Measurements from ENCODE around the gene CLDN2. TPM values are rescaled to one million over a fixed set of nuclear protein-coding genes. Genes with fewer than 3 reads are reported as not detected.

The CLDN2 gene
- total and polyA plus RNA-seq, 10 of the 15 experiments (the other 5 are each of a cell fraction or from before 2014, with no cell fraction given) = 0.06 TPM; not detected in 9

- no peaks in the 10 kb centered on the region for H3K4me1 ChIP-seq (ENCODE audit: control insufficient read depth, insufficient read depth, low read length)
- TF ChIP-seq, protein P1, sequence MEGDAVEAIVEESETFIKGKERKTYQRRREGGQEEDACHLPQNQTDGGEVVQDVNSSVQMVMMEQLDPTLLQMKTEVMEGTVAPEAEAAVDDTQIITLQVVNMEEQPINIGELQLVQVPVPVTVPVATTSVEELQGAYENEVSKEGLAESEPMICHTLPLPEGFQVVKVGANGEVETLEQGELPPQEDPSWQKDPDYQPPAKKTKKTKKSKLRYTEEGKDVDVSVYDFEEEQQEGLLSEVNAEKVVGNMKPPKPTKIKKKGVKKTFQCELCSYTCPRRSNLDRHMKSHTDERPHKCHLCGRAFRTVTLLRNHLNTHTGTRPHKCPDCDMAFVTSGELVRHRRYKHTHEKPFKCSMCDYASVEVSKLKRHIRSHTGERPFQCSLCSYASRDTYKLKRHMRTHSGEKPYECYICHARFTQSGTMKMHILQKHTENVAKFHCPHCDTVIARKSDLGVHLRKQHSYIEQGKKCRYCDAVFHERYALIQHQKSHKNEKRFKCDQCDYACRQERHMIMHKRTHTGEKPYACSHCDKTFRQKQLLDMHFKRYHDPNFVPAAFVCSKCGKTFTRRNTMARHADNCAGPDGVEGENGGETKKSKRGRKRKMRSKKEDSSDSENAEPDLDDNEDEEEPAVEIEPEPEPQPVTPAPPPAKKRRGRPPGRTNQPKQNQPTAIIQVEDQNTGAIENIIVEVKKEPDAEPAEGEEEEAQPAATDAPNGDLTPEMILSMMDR (IDR thresholded peaks at IDR 0.05 in 2 of 3, conservative IDR thresholded peaks at IDR 0.05 in 1 of 3; ENCODE audit: control insufficient read depth in 2 of 3, extremely low read depth in 1 of 3, insufficient read depth in 1 of 3, low read depth in 3 of 3, low read length in 3 of 3) = peak; percentile 38 to 53 (median 49); a peak in 5 of 6 replicates
- TF ChIP-seq SIN3A (IDR thresholded peaks at IDR 0.05; ENCODE audit: low read depth, low read length) = no peak
- TF ChIP-seq RAD21 (IDR thresholded peaks at IDR 0.05; ENCODE audit: insufficient read depth, low read depth, low read length) = peak; percentile 35; the same call in 1 of the 2 replicates
- peak; percentile 31; the same call in 1 of the 2 replicates for TF ChIP-seq SMC3 (IDR thresholded peaks at IDR 0.05; ENCODE audit: borderline replicate concordance, low read length)
- TF ChIP-seq NRF1 (conservative IDR thresholded peaks at IDR 0.05; ENCODE audit: low read depth, low read length) = no peak
- ATAC-seq (peak; percentile 62), FAIRE-seq (peak; percentile 77), DNase-seq (ENCODE audit: low read depth, low spot score) (no peak)
- ChIA-PET CTCF (interaction anchor here (0.7 to 3.5 kb wide), 12 partner anchors 8 to 1491 kb away, joined by 3 to 15 read pairs (median 4); no protein-coding TSS in a partner anchor), SMC1A (ENCODE audit: uncharacterized antibody, unreplicated experiment) (interaction anchor here (1.0 to 1.8 kb wide), 2 partner anchors 9 to 21 kb away, joined by 3 to 4 read pairs; no protein-coding TSS in a partner anchor), POLR2A (no interaction called here), RAD21 (ENCODE audit: unreplicated experiment) (interaction anchor here (1.0 to 2.4 kb wide), 2 partner anchors 20 to 24 kb away, joined by 4 to 10 read pairs; no protein-coding TSS in a partner anchor)
- H4K20me1 ChIP-seq (ENCODE audit: control insufficient read depth, insufficient read depth) = no peaks in the 10 kb centered on the region
- no peak overlapping the region for H2AFZ ChIP-seq (ENCODE audit: control insufficient read depth, low read depth, low read length)
- no peak overlapping the region for H3K4me2 ChIP-seq (ENCODE audit: control insufficient read depth, insufficient read depth)
- intact Hi-C loops (cut with micrococcal nuclease; ENCODE audit: unreplicated experiment) = no loop called here
- WGBS (ENCODE audit: insufficient coverage, insufficient replicate concordance, low lambda C conversion rate, missing lambda C conversion rate) = 0% methylated on average over 2 of the region's 2 CpGs
- no peaks in the 10 kb centered on the region for H3K79me2 ChIP-seq (ENCODE audit: control insufficient read depth, insufficient read depth, low read length)
- no TSS peak for BruUV-seq (replicated peaks)
- H3K27ac ChIP-seq (ENCODE audit: control insufficient read depth, insufficient read depth) = no peak overlapping the region
- no peaks in the 10 kb centered on the region for H3K9me3 ChIP-seq (replicated peaks; ENCODE audit: control insufficient read depth, insufficient read depth, low read length)
- in situ Hi-C loops (cut with MboI) = no loop called here
- no peak overlapping the region for H3K9ac ChIP-seq (ENCODE audit: control insufficient read depth, insufficient read depth, low read length)
- no peaks in the 10 kb centered on the region for H3K27me3 ChIP-seq (replicated peaks in 1 of 2; ENCODE audit: control insufficient read depth in 2 of 2, insufficient read depth in 2 of 2, low read length in 1 of 2)
- no peak overlapping the region for H3K4me3 ChIP-seq
- no peaks in the 10 kb centered on the region for H3K36me3 ChIP-seq (ENCODE audit: control insufficient read depth in 2 of 2, insufficient read depth in 2 of 2, low read length in 1 of 2)
Measured at GRCh38 chrX:106874075-106874474, 46.1 kb upstream of the CLDN2 start.
